Vagina (tissue), 2 donors: ENCODE data around the gene TSC1. TPM values are rescaled to one million over a fixed set of nuclear protein-coding genes. Genes with fewer than 3 reads are reported as not detected.

Experiments
- DNase-seq, 2 donors: peaks; one replicate each; pipeline ENCODE4 v3.0.0-alpha.2; 2017; ENCODE audit errors: extremely low spot score in 2 of 2
- H3K27ac ChIP-seq: fragments of 200-600 bp; sonication (generic); one replicate; pipeline ENCODE4 v1.5.1; 2019
- H3K27me3 ChIP-seq: fragments of 200-600 bp; sonication (generic); one replicate; pipeline ENCODE4 v1.5.1; 2019
- H3K36me3 ChIP-seq, 2 donors: fragments of 200-600 bp; sonication (generic); one replicate each; pipeline ENCODE4 v1.5.1; 2017 to 2019
- H3K4me1 ChIP-seq: fragments of 200-600 bp; sonication (generic); one replicate; pipeline ENCODE4 v1.5.1; 2019
- H3K4me3 ChIP-seq, 2 donors: fragments of 200-600 bp; sonication (generic); 1 replicate in 1 of 2; 2 replicates in 1 of 2; pipeline ENCODE4 v1.5.1; 2016 to 2019
- H3K9me3 ChIP-seq: fragments of 200-600 bp; sonication (generic); one replicate; pipeline ENCODE4 v1.5.1; 2019
- POLR2A ChIP-seq, 2 donors: fragments of 450-650 bp; IDR thresholded peaks; one replicate each; pipeline ENCODE4 v1.6.1; 2017; ENCODE audit warnings: antibody characterized with exemption in 2 of 2, mild to moderate bottlenecking in 2 of 2, moderate library complexity in 2 of 2
- POLR2AphosphoS5 ChIP-seq, 2 donors: sonication (generic); formaldehyde crosslinking; IDR thresholded peaks; one replicate each; pipeline ENCODE4 v1.9.0; 2017; ENCODE audit warnings: antibody characterized with exemption in 2 of 2, mild to moderate bottlenecking in 2 of 2, low read depth in 1 of 2; ENCODE audit not compliant: insufficient read depth in 1 of 2
- intact Hi-C: fragments of 100-400 bp; cut with DNase I; formaldehyde crosslinking; loops from one replicate; pipeline ENCODE4 v1.15.1; 2023
- total RNA-seq: library from RNA; depleted of rRNA; stranded (reverse); fragments of >200 nt; gene quantifications from one replicate; pipeline ENCODE4 v1.2.3, GENCODE V29; 2016
- TF ChIP-seq, protein P1 (sequence below), 3 experiments: fragments of 450-650 bp in 2 of 3; fragments of 200-600 bp in 1 of 3; sonication (generic) in 1 of 3; IDR thresholded peaks; one replicate each; pipeline ENCODE4 v1.5.1; 2017 to 2019; ENCODE audit warnings: antibody characterized with exemption in 3 of 3, mild to moderate bottlenecking in 2 of 3, moderate library complexity in 2 of 3

TSC1 gene
- total RNA-seq, 1 donor from 2014 or later = 56.2 TPM

DNA sequence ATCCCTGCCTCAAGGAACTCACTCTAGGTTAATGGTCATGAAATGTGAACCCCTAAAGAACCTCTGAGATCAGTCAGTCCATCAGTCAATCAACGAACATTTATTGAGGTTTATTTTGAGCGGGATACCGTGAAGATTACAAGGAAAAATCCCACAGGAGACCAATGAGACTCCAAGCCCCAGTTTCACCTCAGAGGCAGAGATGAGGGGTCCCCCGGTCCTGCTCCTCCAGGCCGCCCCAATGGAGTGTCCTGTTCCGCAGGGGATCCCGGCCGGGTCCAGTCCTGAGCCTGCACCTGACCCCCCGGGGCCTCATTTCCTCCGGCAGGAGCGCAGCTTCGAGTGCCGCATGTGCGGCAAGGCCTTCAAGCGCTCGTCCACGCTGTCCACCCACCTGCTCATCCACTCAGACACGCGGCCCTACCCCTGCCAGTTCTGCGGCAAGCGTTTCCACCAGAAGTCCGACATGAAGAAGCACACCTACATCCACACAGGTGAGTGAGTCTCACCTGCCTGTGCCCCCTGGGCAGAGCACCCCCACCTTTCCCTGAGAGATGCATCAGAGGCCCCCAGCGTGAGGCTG lies 45.1 kb upstream of the TSC1 start:
- intact Hi-C loops = no loop called here
- H3K4me1 ChIP-seq = peaks cover 5% of the 10 kb centered on the region
- no peak for DNase-seq
- TF ChIP-seq, protein P1, sequence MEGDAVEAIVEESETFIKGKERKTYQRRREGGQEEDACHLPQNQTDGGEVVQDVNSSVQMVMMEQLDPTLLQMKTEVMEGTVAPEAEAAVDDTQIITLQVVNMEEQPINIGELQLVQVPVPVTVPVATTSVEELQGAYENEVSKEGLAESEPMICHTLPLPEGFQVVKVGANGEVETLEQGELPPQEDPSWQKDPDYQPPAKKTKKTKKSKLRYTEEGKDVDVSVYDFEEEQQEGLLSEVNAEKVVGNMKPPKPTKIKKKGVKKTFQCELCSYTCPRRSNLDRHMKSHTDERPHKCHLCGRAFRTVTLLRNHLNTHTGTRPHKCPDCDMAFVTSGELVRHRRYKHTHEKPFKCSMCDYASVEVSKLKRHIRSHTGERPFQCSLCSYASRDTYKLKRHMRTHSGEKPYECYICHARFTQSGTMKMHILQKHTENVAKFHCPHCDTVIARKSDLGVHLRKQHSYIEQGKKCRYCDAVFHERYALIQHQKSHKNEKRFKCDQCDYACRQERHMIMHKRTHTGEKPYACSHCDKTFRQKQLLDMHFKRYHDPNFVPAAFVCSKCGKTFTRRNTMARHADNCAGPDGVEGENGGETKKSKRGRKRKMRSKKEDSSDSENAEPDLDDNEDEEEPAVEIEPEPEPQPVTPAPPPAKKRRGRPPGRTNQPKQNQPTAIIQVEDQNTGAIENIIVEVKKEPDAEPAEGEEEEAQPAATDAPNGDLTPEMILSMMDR (IDR thresholded peaks at IDR 0.05) = no peak
- TF ChIP-seq POLR2A (IDR thresholded peaks at IDR 0.05) = no peak
- TF ChIP-seq POLR2AphosphoS5 (IDR thresholded peaks at IDR 0.05; ENCODE audit: insufficient read depth in 1 of 2, low read depth in 1 of 2) = no peak
- H3K9me3 ChIP-seq = no peaks in the 10 kb centered on the region
- H3K4me3 ChIP-seq = no peak overlapping the region
- no peak overlapping the region for H3K27ac ChIP-seq
- no peaks in the 10 kb centered on the region for H3K27me3 ChIP-seq
- H3K36me3 ChIP-seq = no peaks in the 10 kb centered on the region

DNA sequence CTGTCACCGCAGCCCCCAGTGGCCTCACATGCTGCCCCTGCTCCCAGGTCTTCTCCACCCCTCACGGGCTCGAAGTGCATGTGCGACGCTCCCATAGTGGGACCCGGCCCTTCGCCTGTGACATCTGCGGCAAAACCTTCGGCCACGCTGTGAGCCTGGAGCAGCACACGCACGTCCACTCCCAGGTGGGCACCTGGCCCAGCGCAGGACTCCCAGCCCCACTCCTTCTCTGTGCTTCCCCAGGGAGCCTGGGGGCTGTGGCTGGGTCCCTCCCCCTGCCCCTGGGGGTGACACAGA lies 44.5 kb upstream of the TSC1 start:
- no peak for DNase-seq
- Histone ChIP-seq H3K4me1 (peaks cover under 1% of the 10 kb centered on the region), H3K27ac (no peak overlapping the region), H3K4me3 (no peak overlapping the region), H3K27me3 (no peaks in the 10 kb centered on the region), H3K9me3 (no peaks in the 10 kb centered on the region), H3K36me3 (no peaks in the 10 kb centered on the region)
- no peak for TF ChIP-seq POLR2A (IDR thresholded peaks at IDR 0.05)
- TF ChIP-seq, protein P1 (IDR thresholded peaks at IDR 0.05) = no peak
- no peak for TF ChIP-seq POLR2AphosphoS5 (IDR thresholded peaks at IDR 0.05; ENCODE audit: insufficient read depth in 1 of 2, low read depth in 1 of 2)
- intact Hi-C loops = no loop called here

DNA sequence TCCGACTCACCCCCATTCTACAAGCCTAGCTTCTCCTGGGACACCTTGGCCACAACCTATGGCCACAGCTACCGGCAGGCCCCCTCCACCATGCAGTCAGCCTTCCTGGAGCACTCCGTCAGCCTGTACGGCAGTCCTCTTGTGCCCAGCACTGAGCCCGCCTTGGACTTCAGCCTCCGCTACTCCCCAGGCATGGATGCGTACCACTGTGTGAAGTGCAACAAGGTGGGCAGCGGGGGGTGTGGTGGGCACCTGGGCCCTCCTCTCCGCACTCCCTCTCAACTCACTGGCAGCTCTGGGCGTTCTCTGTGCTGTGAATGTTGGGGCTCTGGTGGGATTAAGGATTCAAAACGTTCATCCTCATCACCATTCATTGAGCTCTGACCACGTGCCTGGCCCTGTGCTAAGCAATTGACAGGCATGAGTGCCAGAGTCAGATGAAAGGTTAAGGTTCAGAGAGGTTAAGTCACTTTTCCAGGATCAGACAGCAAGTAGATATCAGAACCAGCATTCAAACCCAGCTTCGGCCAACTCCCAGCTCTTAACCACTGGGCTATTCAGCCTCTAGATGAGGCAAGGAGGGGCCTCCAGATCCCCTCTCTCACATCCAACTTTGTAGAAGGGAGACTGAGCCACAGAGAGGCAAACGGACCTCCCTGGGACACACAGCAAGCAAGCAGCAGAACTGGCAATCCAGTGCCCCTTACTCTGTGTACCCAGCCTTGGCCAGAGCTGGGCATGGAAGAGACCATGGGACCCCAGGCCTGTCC lies 44.0 kb upstream of the TSC1 start:
- Histone ChIP-seq H3K36me3 (no peaks in the 10 kb centered on the region), H3K9me3 (no peaks in the 10 kb centered on the region), H3K27ac (no peak overlapping the region), H3K4me1 (no peaks in the 10 kb centered on the region), H3K27me3 (no peaks in the 10 kb centered on the region), H3K4me3 (no peak overlapping the region)
- intact Hi-C loops = no loop called here
- DNase-seq = no peak
- TF ChIP-seq, protein P1 (IDR thresholded peaks at IDR 0.05) = no peak
- TF ChIP-seq POLR2A (IDR thresholded peaks at IDR 0.05) = no peak
- no peak for TF ChIP-seq POLR2AphosphoS5 (IDR thresholded peaks at IDR 0.05; ENCODE audit: insufficient read depth in 1 of 2, low read depth in 1 of 2)

DNA sequence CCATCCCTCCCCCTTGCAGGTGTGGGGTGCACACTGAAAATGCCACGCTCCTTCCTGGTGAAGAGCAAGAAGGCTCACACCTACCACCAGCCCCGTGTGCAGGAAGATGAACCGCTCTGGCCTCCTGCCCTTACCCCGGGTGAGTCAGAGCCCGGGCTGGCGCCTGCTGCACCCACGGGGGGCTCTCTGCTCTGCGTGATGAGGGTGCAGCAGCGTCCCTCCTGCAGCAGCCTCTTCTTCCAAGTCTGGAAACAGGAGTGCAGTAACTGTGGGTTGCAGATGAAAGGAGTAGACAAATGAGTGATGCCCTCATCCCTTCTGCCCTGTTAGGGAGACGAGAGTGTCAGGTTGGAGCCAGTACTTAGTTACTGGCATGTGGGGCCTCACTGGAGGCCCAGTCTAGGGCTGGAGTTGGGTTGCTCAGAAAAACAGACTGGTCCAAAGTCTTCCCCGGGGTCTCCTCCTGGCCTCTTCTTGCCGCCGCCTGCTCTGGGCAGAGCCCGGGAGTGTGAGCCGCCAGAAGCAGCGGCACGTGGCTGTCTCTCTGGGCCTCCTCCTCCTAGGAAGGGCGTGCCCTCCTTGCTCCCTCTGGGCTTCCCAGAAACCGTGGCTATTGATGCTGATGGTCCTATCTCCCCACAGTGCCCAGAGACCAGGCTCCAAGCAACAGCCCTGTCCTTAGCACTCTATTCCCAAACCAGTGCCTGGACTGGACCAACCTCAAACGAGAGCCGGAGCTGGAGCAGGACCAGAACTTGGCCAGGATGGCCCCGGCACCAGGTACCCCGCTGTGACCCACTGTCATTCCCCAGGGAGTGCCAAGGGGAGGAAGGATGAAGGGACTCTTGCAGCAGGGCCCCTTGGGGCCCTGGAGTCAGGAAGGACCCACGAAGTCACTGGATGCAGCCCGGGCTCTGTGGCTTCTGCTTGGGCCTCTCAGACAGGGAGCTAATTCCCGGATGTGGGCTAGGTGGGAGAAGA lies 42.5 kb upstream of the TSC1 start:
- intact Hi-C loops = no loop called here
- Histone ChIP-seq H3K9me3 (no peaks in the 10 kb centered on the region), H3K4me3 (no peak overlapping the region), H3K27ac (no peak overlapping the region), H3K4me1 (no peaks in the 10 kb centered on the region), H3K27me3 (no peaks in the 10 kb centered on the region), H3K36me3 (no peaks in the 10 kb centered on the region)
- TF ChIP-seq POLR2AphosphoS5 (IDR thresholded peaks at IDR 0.05; ENCODE audit: insufficient read depth in 1 of 2, low read depth in 1 of 2) = no peak
- TF ChIP-seq, protein P1 (IDR thresholded peaks at IDR 0.05) = no peak
- TF ChIP-seq POLR2A (IDR thresholded peaks at IDR 0.05) = no peak
- no peak for DNase-seq
